Measurements from ENCODE around the gene ZNF117.
"Not testable (repeated sequence)": the region's sequence is repeated elsewhere in the genome, so short reads cannot be mapped to it uniquely, and the experiment has no call there.

Gene ZNF117

GRCh38 chr7:64990936-64991335, at the start of gene ZNF117:
Gene ZNF117, minus strand, starts transcription at chr7:64991036.
- DNase-seq (ENCODE audit: low spot score), result no peak

- peak; percentile 31 for DNase-seq (ENCODE audit: low spot score)
These were observed 47.9 kb upstream of the ZNF117 start for GRCh38 chr7:65038767-65039166.

- DNase-seq (ENCODE audit: low spot score), result peak; percentile 91
These were observed 47.2 kb upstream of the ZNF117 start for GRCh38 chr7:65037740-65038688.

- peak; percentile 81 for DNase-seq (ENCODE audit: low spot score)
These were observed 45.7 kb upstream of the ZNF117 start for GRCh38 chr7:65036526-65036925.

- not testable (repeated sequence) for DNase-seq (ENCODE audit: low spot score)
These were observed 44.6 kb upstream of the ZNF117 start for GRCh38 chr7:65035469-65035868.

DNA sequence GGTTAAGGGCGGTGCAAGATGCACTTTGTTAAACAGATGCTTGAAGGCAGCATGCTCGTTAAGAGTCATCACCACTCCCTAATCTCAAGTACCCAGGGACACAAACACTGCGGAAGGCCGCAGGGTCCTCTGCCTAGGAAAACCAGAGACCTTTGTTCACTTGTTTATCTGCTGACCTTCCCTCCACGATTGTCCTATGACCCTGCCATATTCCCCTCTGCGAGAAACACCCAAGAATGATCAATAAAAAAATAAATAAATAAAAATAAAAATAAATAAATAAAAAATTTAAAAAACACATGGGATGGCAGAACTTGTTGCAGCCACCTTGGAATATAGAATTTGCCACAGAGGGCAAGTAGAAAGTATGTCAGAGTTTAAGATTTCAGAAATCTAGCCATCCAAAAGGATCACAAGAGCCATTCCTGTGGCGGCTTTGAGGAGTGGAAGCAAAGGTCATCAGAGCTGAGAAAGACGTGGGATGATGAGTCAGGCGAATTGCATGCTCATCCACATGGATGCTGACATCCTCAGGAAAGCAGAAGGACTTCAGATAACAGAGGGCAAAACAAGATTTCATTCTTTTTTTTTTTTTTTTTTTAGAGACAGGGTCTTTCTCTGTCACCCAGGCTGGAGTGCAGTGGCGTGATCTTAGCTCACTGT, 43.4 kb upstream of the ZNF117 start:
- DNase-seq (ENCODE audit: low spot score), result not testable (repeated sequence)

- not testable (repeated sequence) for DNase-seq (ENCODE audit: low spot score)
These were observed 42.6 kb upstream of the ZNF117 start for GRCh38 chr7:65033391-65033790.

DNA sequence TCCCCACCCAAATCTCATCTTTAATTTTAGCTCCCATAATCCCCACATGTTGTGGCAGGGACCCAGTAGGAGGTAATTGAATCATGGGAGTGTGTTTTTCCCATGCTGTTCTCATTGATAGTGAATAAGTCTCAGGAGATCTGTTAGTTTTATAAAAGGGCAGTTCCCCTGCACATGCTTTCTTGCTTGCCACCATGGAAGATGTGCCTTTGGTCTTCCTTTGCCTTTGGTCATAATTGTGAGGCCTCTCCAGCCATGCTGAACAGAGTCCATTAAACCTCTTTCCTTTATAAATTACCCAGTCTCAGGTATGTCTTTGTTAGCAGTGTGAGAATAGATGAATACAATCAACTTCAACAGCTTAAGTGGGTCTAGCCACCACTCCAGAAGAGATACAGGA, 34.2 kb upstream of the ZNF117 start:
- DNase-seq (ENCODE audit: low spot score), result not testable (repeated sequence)

GRCh38 chr7:65020978-65021377, 30.1 kb upstream of the ZNF117 start:
- not testable (repeated sequence) for DNase-seq (ENCODE audit: low spot score)

DNA sequence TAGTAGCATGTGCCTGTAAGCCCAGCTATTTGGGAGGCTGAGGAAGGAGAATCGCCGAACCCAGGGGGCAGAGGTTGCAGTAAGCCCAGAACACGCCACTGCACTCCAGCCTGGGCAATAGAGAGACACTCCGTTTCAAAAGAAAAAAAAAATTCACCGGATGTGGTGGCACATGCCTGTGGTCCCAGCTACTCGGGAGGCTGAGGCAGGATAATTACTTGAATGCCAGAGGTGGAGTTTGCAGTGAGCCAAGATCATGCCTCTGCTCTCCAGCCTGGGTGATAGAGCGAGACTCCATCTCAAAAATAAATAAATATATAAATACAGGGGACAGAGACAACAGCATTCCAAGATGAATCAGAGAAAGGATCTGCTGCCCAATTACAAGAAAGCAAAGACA, 19.0 kb upstream of the ZNF117 start:
- not testable (repeated sequence) for DNase-seq (ENCODE audit: low spot score)

DNA sequence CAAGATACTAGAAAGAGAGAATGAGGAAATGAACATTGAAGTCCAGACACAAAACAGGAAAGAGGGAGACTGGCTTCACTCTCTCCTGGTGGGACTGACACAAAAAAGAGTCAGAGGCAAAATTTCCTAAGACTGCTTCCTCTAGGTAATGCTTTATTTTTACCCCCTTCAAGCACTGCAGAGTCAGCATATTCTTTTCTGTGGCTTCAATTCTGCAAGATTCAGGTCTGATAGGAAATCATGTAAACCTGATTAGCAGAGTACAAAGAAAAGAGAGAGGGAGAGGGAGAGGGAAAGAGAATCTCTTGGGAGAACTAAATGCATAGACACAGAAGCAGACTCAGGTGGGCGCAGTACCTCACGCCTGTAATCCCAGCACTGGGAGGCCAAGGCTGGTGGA, 18.6 kb upstream of the ZNF117 start:
- not testable (repeated sequence) for DNase-seq (ENCODE audit: low spot score)

DNA sequence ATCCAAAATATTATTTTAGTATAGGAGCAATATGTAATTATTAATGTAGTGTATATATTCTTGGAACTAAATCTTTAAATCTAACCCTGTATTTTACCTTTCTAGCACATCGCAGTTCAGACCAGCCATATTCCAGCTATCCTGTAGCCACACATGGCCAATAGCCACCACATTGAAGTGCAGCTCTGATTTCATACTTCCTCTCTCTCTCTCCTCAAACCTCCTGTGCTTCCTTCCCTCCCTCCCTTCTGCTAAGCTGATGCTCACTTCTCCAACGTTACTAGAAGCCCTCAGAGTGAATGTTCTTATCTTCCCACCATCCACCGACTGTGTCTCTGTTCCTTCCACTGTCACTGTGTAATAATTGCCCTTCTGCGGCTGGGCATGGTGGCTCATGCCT, 16.2 kb upstream of the ZNF117 start:
- peak; percentile 54 for DNase-seq (ENCODE audit: low spot score)

DNA sequence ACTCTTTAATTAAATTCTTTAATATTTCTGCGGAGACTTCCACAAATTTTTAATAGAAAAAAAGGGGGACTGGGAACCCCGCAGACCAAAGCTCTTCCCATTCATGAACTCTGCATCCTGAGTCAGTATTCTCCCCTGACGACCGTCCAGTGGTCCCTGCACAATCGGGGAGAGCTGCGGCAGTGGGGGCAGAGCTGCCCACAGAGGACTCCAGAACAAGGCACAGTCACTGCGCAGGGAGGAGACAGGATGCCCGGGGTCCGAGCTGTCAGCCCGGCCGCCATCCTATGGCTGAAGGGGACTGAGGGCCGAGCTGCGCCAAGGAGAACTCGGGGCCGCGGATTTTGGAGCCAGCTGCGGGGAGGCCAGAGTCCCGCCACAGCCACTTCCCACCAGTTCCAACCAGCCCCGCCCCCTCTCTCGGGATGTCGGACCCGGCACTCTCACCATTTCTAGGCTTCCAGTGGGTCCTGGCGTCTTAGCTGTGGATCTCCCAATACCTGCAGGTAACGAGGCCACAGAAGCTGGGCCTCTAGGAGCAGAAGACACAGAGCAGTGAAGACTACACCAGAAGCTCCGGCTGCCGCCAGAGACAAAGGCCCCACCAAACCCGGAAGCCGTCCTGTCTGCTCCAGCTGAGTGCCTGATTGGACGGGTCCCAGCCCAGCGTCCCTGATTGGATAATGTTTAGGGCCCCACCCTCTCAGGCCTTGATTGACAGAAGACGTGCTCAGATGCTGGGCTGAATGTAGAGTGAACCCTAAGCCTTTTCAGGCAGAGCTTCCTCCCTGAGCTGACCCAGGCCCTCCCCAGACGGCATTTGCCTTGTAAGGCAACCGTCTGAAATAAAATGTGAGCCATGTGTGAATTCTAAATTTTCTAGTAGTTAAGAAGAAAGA, 15.5 kb upstream of the ZNF117 start, which contains the start of gene ERV3-1:
TSS of gene ERV3-1 (minus strand) at position 594 of the 899 bp plus-strand sequence. CDS start 13,661 bp downstream, outside the sequence.
- DNase-seq (ENCODE audit: low spot score), result peak; percentile 99

- no peak for DNase-seq (ENCODE audit: low spot score)
These were observed 13.7 kb upstream of the ZNF117 start for GRCh38 chr7:65004575-65004974.

GRCh38 chr7:65002972-65003585, 12.2 kb upstream of the ZNF117 start:
- DNase-seq (ENCODE audit: low spot score), result no peak

DNA sequence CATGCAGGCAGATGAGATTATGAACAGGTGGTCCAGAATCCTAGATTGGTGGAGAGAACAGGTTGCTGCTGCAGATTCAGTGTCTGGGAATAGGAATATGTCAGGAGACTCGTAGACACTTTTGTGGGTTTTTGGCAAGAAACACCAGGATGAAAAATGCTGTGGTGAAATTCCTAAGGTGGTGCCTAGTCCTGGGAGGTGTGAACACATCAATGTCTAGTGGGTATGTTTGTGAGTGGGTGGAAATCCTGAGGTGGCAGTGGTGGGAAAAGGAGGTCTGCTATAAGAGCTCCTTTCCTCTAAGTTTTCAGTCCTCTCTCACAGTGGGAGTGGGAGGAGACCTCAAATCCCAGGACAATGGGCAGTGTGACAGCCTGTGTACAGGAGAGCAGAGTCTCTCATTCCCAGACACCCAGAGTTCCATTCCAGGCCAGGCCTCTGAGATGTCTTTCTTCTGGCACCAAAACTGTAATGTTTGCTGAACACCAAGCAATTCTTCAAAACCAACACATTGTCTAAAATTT, 10.5 kb upstream of the ZNF117 start:
- no peak for DNase-seq (ENCODE audit: low spot score)

- peak; percentile 24 for DNase-seq (ENCODE audit: low spot score)
These were observed 8.5 kb upstream of the ZNF117 start for GRCh38 chr7:64999165-65000004.

GRCh38 chr7:64998865-64999164, 8.0 kb upstream of the ZNF117 start:
- no peak for DNase-seq (ENCODE audit: low spot score)

- no peak for DNase-seq (ENCODE audit: low spot score)
These were observed 7.1 kb upstream of the ZNF117 start for GRCh38 chr7:64997927-64998391.

DNA sequence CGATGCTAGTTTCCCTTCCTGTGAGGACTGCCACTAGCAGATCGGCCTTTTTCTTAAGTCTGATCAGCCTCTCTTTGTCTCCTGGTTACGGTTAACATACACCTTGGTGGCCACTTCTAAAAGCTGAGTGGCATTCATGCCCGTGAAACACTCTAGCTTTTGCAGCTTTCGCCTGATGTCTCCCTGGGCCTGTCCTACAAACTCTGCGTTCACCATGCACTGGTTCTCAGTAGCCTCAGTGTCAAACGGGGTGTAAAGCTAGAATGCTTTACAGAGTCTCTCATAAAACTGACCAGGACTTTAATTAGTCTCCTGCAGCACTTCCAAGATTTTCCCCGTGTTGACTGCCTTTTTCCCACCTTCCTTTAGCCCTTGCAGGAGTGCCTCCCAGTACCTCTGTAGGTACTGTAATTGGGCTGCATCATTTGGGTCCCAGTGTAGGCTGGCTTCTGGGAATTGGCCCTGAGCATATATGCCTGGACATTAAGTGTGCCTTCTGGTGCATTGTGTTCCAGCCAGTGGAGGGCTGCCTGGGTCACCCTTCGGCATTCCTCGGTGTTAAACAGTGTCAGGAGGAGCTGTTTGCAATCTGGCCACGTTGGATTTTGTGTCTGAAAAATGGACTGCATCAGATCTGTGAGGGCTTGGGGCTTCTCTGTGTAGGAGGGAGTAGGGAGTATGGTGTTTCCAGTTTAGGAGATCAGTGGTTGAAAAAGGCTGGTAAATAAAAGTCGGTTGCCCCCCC, 6.5 kb upstream of the ZNF117 start:
- DNase-seq (ENCODE audit: low spot score), result no peak
